Measurements from ENCODE around the gene CAMK2B. TPM values are rescaled to one million over a fixed set of nuclear protein-coding genes. Genes with fewer than 3 reads are reported as not detected.

Gene CAMK2B
- total and polyA plus RNA-seq, 2 experiments from 2014 or later, result not detected

GRCh38 chr7:44256459-44256858, 68.9 kb downstream of the CAMK2B start:
- Histone ChIP-seq H2AFZ (no peak overlapping the region), H3K4me3 (no peak overlapping the region), H3K36me3 (ENCODE audit: insufficient read depth) (no peaks in the 10 kb centered on the region), H3K4me2 (no peak overlapping the region), H3K79me2 (replicated peaks; ENCODE audit: insufficient read depth) (no peaks in the 10 kb centered on the region), H3K27ac (ENCODE audit: low read depth) (no peak overlapping the region), H3K4me1 (ENCODE audit: insufficient read depth) (no peaks in the 10 kb centered on the region), H4K20me1 (replicated peaks; ENCODE audit: insufficient read depth) (no peaks in the 10 kb centered on the region; the same call in 1 of the 2 replicates), H3K9me2 (ENCODE audit: insufficient read depth) (no peaks in the 10 kb centered on the region), H3K27me3 (ENCODE audit: insufficient read depth) (no peaks in the 10 kb centered on the region), H3F3A (replicated peaks; ENCODE audit: low read depth) (no peaks in the 10 kb centered on the region)
- no peak overlapping the region for H3K27ac Mint-ChIP-seq
- ATAC-seq, result peak; percentile 41; the same call in 2 of the 3 replicates
- H3K27me3 Mint-ChIP-seq (ENCODE audit: insufficient read depth, low read depth, poor library complexity), result peaks cover 15% of the 10 kb centered on the region
- H3K4me3 Mint-ChIP-seq, result no peak overlapping the region
- no peaks in the 10 kb centered on the region for H3K4me1 Mint-ChIP-seq
- H3K36me3 Mint-ChIP-seq (ENCODE audit: low read depth), result no peaks in the 10 kb centered on the region; the same call in 2 of the 3 replicates
- DNase-seq (ENCODE audit: low spot score), result no peak
- TF ChIP-seq CTCF (conservative IDR thresholded peaks at IDR 0.05; ENCODE audit: low read depth in 2 of 2), result no peak
- TF ChIP-seq ETS1 (IDR thresholded peaks at IDR 0.05), result no peak
- no peak for TF ChIP-seq NANOG (IDR thresholded peaks at IDR 0.05; ENCODE audit: borderline replicate concordance)
- no peak for TF ChIP-seq EZH2 (IDR thresholded peaks at IDR 0.05; ENCODE audit: low read depth, unreplicated experiment)
- no peak for TF ChIP-seq EZH2phosphoT487 (IDR thresholded peaks at IDR 0.05; ENCODE audit: unreplicated experiment)
- TF ChIP-seq CREB1 (CRISPR knock-in tag; IDR thresholded peaks at IDR 0.05; ENCODE audit: low read depth), result no peak
- TF ChIP-seq STAT1 (IDR thresholded peaks at IDR 0.05; ENCODE audit: unreplicated experiment), result no peak
- TF ChIP-seq JUNB (IDR thresholded peaks at IDR 0.05; ENCODE audit: unreplicated experiment), result no peak
- no peak for TF ChIP-seq POLR2AphosphoS5 (IDR thresholded peaks at IDR 0.05; ENCODE audit: low read depth)
- no peak for TF ChIP-seq ZNF462 (CRISPR knock-in tag; IDR thresholded peaks at IDR 0.05)
- TF ChIP-seq ZNF114 (CRISPR knock-in tag; IDR thresholded peaks at IDR 0.05), result no peak
- TF ChIP-seq ZNF331 (CRISPR knock-in tag; IDR thresholded peaks at IDR 0.05; ENCODE audit: low read depth), result no peak
- no peak for TF ChIP-seq REST (IDR thresholded peaks at IDR 0.05; ENCODE audit: unreplicated experiment)
- H3K9me3 Mint-ChIP-seq, result peaks cover 8% of the 10 kb centered on the region

All from GM23338 (cell line).